Prostate gland (tissue), 2 donors: ENCODE measurements around the gene ZNF793.

Experiments
- CTCF ChIP-seq, 4 experiments: fragments of 200-600 bp in 2 of 4; fragments of 450-650 bp in 2 of 4; sonication (generic) in 2 of 4; IDR thresholded peaks; 1 replicate in 3 of 4; 2 replicates in 1 of 4; pipeline ENCODE4 v1.5.1; 2016 to 2019; ENCODE audit warnings: antibody characterized with exemption in 4 of 4, mild to moderate bottlenecking in 2 of 4, moderate library complexity in 2 of 4
- POLR2A ChIP-seq: fragments of 450-650 bp; IDR thresholded peaks from one replicate; pipeline ENCODE4 v1.6.1; 2016; ENCODE audit warnings: antibody characterized with exemption, mild to moderate bottlenecking

GRCh38 chr19:37466798-37467607 lies 39.7 kb upstream of the ZNF793 start, which contains the start of gene ZNF569:
- TF ChIP-seq CTCF (IDR thresholded peaks at IDR 0.05) (no peak), POLR2A (no peak)
